Activated T-cell treated with anti-CD3 and anti-CD28 coated beads, Interleukin-2, amount 50 U/mL, for 4 hours (primary cell): Measurements from ENCODE around the gene SYNE1. TPM values are rescaled to one million over a fixed set of nuclear protein-coding genes. Genes with fewer than 3 reads are reported as not detected.
"Not testable (repeated sequence)": the region's sequence is repeated elsewhere in the genome, so short reads cannot be mapped to it uniquely, and the experiment has no call there.

Source experiments
- ATAC-seq, 2 donors: fragments of 200-7000 bp; cut with Tn5 transposase; one replicate each; pipeline ENCODE4 v1.10.0; 2021
- DNase-seq: peaks from one replicate; pipeline ENCODE4 v3.0.0-alpha.2; 2020
- H3K27me3 Mint-ChIP-seq: one replicate; pipeline ENCODE4 v1.8.0; 2021; ENCODE audit warnings: low read depth, mixed read lengths
- H3K36me3 Mint-ChIP-seq: one replicate; pipeline ENCODE4 v1.8.0; 2022; ENCODE audit warnings: mixed read lengths; ENCODE audit not compliant: insufficient read depth
- H3K4me1 Mint-ChIP-seq: one replicate; pipeline ENCODE4 v1.8.0; 2021; ENCODE audit warnings: low read depth, mixed read lengths
- H3K4me3 Mint-ChIP-seq: one replicate; pipeline ENCODE4 v1.8.0; 2021; ENCODE audit warnings: mild to moderate bottlenecking, moderate library complexity, mixed read lengths
- H3K9me3 Mint-ChIP-seq: one replicate; pipeline ENCODE4 v1.8.0; 2021; ENCODE audit warnings: mixed read lengths
- total RNA-seq, 3 donors: library from RNA; stranded (reverse); gene quantifications; one replicate each; pipeline ENCODE4 v1.2.1, GENCODE V29; 2021

SYNE1 gene
- total RNA-seq, 3 donors from 2014 or later = 11.0 to 16.1 (median 11.1) TPM

GRCh38 chr6:152571089-152571488 lies 66.1 kb downstream of the SYNE1 start:
- Mint-ChIP-seq H3K9me3 (no peaks in the 10 kb centered on the region), H3K4me3 (no peak overlapping the region), H3K36me3 (no peaks in the 10 kb centered on the region), H3K4me1 (no peaks in the 10 kb centered on the region), H3K27me3 (no peaks in the 10 kb centered on the region)
- DNase-seq (no peak), ATAC-seq (no peak)

- Mint-ChIP-seq H3K4me3 (no peak overlapping the region), H3K9me3 (no peaks in the 10 kb centered on the region), H3K36me3 (no peaks in the 10 kb centered on the region), H3K27me3 (no peaks in the 10 kb centered on the region), H3K4me1 (no peaks in the 10 kb centered on the region)
- ATAC-seq = no peak
- no peak for DNase-seq
Measured at GRCh38 chr6:152566103-152566875, 70.9 kb downstream of the SYNE1 start.

DNA sequence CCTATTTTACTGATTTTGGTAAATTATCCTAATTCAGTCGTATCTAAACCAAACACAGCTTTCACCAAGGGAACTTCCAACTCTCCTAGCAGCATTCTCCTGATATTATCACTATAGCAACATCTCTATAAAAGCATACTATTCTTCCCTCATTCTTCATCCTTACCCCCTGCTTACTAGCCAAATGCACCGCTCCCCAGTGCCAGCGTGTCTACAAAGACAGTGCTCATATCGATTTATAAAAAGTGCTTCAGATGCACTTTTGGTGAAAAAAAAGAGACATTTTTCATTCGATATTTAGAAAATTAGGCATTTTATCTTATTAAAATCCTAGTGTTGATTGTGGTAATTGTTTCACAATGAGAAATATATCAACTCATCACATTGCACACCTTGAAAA lies 74.0 kb downstream of the SYNE1 start:
- ATAC-seq (no peak), DNase-seq (no peak)
- H3K27me3 Mint-ChIP-seq = no peaks in the 10 kb centered on the region
- H3K9me3 Mint-ChIP-seq = peaks cover 8% of the 10 kb centered on the region
- H3K4me3 Mint-ChIP-seq = no peak overlapping the region
- H3K36me3 Mint-ChIP-seq = no peaks in the 10 kb centered on the region
- no peaks in the 10 kb centered on the region for H3K4me1 Mint-ChIP-seq

DNA sequence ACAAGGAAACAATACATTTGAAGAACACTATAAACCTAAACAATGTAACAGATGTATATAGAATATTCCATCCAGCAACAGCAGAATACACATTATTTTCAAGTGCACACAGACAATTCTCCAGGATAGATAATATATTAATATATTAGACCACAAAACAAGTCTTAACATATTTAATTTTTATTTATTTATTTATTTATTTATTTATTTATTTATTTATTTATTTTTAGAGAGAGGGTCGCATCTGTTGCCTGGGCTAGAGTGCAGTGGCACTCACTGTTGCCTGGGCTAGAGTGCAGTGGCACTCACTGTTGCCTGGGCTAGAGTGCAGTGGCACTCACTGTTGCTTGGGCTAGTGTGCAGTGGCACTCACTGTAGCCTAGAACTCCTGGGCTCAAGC lies 78.4 kb downstream of the SYNE1 start:
- H3K4me1 Mint-ChIP-seq, H3K36me3 Mint-ChIP-seq, ATAC-seq, H3K27me3 Mint-ChIP-seq, H3K4me3 Mint-ChIP-seq, DNase-seq: not testable (repeated sequence)
- H3K9me3 Mint-ChIP-seq = peaks cover 24% of the 10 kb centered on the region

- Mint-ChIP-seq H3K4me1 (no peaks in the 10 kb centered on the region), H3K27me3 (peaks cover 2% of the 10 kb centered on the region), H3K36me3 (no peaks in the 10 kb centered on the region), H3K9me3 (peaks cover 24% of the 10 kb centered on the region), H3K4me3 (no peak overlapping the region)
- ATAC-seq (no peak), DNase-seq (no peak)
Measured at GRCh38 chr6:152557502-152557901, 79.7 kb downstream of the SYNE1 start.

DNA sequence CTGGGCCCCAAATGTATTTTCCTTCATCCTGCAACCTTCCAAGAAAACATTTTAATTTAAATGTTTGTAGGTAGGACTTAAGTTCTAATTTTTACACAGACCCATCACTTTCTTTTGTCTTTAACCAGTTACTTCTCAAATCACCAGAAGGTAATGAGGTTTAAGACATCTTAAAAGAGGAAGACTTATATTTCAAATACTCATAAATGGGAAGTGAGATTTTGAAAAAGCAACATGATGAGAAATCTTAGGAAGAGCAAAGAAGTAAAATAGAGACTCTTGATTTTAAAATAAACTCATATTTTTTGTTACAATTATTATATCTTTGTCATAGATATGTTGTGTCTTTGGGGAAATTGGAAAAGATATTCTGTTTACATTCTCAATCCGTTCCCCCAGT lies 82.3 kb downstream of the SYNE1 start:
- Mint-ChIP-seq H3K4me3 (no peak overlapping the region), H3K4me1 (no peaks in the 10 kb centered on the region), H3K27me3 (peaks cover 2% of the 10 kb centered on the region), H3K9me3 (peaks cover 24% of the 10 kb centered on the region), H3K36me3 (no peaks in the 10 kb centered on the region)
- no peak for ATAC-seq
- no peak for DNase-seq

GRCh38 chr6:152552616-152553209 lies 84.4 kb downstream of the SYNE1 start:
- peaks cover 2% of the 10 kb centered on the region for H3K27me3 Mint-ChIP-seq
- H3K4me3 Mint-ChIP-seq = no peak overlapping the region
- no peak for DNase-seq
- H3K4me1 Mint-ChIP-seq = no peaks in the 10 kb centered on the region
- peaks cover 11% of the 10 kb centered on the region for H3K9me3 Mint-ChIP-seq
- ATAC-seq = peak; percentile 41 to 58
- H3K36me3 Mint-ChIP-seq = no peaks in the 10 kb centered on the region

DNA sequence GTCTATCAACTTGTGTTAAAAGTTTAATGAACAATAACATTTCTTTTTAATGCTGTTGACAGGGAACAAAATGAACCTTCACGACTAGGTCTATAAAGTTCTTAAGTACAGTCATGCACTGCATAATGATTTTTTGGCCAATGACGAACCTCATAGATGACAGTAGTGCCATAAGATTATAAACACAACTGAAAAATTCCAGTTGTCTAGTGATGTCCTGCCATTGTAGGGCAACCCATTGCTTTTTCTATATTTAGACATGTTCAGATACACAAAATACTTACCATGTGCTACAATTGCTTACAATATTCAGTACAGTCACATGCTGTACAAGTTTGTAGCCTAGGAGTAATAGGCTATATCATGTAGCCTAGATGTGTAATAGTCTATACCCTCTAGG lies 93.6 kb downstream of the SYNE1 start:
- ATAC-seq (no peak), DNase-seq (no peak)
- Mint-ChIP-seq H3K36me3 (no peaks in the 10 kb centered on the region), H3K4me3 (no peak overlapping the region), H3K4me1 (no peaks in the 10 kb centered on the region), H3K27me3 (no peaks in the 10 kb centered on the region), H3K9me3 (no peaks in the 10 kb centered on the region)

- H3K27me3 Mint-ChIP-seq = peaks cover 5% of the 10 kb centered on the region
- no peaks in the 10 kb centered on the region for H3K36me3 Mint-ChIP-seq
- H3K4me1 Mint-ChIP-seq = no peaks in the 10 kb centered on the region
- H3K9me3 Mint-ChIP-seq = no peaks in the 10 kb centered on the region
- no peak overlapping the region for H3K4me3 Mint-ChIP-seq
- ATAC-seq (no peak), DNase-seq (no peak)
Measured at GRCh38 chr6:152540381-152540780, 96.8 kb downstream of the SYNE1 start.

- Mint-ChIP-seq H3K4me1 (no peaks in the 10 kb centered on the region), H3K36me3 (no peaks in the 10 kb centered on the region), H3K27me3 (peaks cover 5% of the 10 kb centered on the region), H3K4me3 (no peak overlapping the region), H3K9me3 (no peaks in the 10 kb centered on the region)
- DNase-seq = no peak
- no peak for ATAC-seq
Measured at GRCh38 chr6:152534541-152534940, 102.6 kb downstream of the SYNE1 start.

DNA sequence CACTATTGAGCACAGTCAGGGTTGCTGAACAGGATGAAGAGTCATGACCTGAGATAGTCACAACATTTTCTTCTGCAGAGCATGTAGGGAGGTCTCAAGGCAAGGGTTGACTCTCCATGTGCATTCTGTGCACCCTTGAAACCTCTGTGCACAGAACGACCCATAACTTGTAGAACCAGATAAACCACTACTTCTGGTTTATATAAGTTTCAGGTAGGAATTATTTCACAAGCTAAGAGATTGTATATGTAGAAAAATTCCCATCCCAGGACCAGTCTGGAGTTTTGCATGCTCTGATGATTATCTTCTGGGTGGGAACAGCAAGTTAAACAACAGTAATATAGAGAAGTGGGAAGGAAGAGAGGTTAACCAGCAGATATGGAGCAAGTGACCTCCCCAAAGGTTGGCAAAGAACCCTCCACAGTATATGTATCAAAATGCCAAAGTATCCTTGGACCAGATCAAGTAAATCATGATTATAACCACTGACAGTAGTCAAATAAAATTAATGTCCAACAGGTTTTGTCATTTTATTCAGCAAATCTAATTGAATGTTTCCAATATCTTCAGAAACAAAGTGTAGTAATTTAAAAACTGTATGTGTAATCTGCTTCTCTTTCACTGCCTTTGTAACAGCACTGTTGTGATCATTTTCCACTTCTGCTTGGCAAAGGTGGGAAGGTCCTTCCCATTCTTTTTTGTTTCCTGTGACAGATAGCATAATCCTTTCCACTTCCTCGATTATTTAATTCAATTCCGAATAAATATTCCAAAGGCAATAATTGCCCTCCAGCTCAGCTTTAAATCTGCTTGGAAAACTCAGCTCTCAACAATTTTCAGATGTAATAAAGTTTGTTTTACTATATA lies 104.4 kb downstream of the SYNE1 start:
- Mint-ChIP-seq H3K4me1 (no peaks in the 10 kb centered on the region), H3K4me3 (no peak overlapping the region), H3K27me3 (peaks cover 7% of the 10 kb centered on the region), H3K9me3 (no peaks in the 10 kb centered on the region), H3K36me3 (no peaks in the 10 kb centered on the region)
- ATAC-seq (no peak), DNase-seq (no peak)

DNA sequence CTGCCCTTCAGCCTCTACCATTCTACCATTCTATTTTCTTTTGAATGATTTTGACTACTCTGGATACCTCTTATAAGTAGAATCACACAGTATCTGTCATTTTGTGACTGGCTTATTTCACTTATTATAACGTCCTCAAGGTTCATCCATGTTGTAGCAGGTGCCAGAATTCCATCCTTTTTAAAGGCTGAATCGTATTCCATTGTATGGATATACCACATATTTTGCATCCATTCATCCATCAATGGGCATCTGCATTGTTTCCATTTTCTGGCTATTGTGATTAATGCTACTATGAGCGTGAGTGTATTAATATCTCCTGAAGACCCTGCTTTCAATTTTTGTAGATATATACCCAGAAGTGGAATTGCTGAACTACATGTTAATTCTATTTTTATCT lies 105.5 kb downstream of the SYNE1 start:
- H3K9me3 Mint-ChIP-seq = no peaks in the 10 kb centered on the region

GRCh38 chr6:152529369-152529768 lies 107.8 kb downstream of the SYNE1 start:
- Mint-ChIP-seq H3K36me3 (no peaks in the 10 kb centered on the region), H3K9me3 (no peaks in the 10 kb centered on the region), H3K4me3 (no peak overlapping the region), H3K27me3 (peaks cover 3% of the 10 kb centered on the region), H3K4me1 (no peaks in the 10 kb centered on the region)
- DNase-seq (no peak), ATAC-seq (peak in 1 of 2 donors; percentile 30)

More for the DNA sequence above, 105.5 kb downstream of the SYNE1 start:
- Mint-ChIP-seq H3K27me3 (peaks cover 8% of the 10 kb centered on the region), H3K36me3 (no peaks in the 10 kb centered on the region), H3K4me1 (no peaks in the 10 kb centered on the region), H3K4me3 (no peak overlapping the region)
- no peak for ATAC-seq
- DNase-seq = no peak

DNA sequence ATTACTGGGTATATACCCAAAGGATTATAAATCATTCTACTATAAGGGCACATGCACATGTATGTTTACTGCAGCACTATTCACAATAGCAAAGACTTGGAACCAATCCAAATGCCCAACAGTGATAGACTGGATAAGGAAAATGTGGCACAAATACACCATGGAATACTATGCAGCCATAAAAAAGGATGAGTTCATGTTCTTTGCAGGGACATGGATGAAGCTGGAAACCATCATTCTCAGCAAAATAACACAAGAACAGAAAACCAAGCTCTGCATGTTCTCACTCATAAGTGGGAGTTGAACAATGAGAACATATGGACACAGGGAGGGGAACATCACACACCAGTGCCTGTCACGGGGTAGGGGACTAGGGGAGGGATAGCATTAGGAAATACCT lies 123.0 kb downstream of the SYNE1 start:
- not testable (repeated sequence) for DNase-seq, H3K36me3 Mint-ChIP-seq, H3K4me1 Mint-ChIP-seq, ATAC-seq, H3K4me3 Mint-ChIP-seq, H3K9me3 Mint-ChIP-seq, H3K27me3 Mint-ChIP-seq
